Mesenchymal stem cell (in vitro differentiated cells and primary cell): ENCODE results near the gene STK33.

Experiments used
- DNase-seq: peaks from one replicate; pipeline ENCODE4 v3.0.0-alpha.2; 2013
- H2AFZ ChIP-seq: one replicate; pipeline ENCODE4 v1.6.1; 2013; ENCODE audit warnings: low read depth, mild to moderate bottlenecking, control low read depth, inconsistent platforms, low read length, moderate library complexity
- H2AK5ac ChIP-seq: 2 replicates; pipeline ENCODE4 v1.6.1; 2013; ENCODE audit warnings: low read length, moderate library complexity, mild to moderate bottlenecking, inconsistent platforms; ENCODE audit not compliant: severe bottlenecking
- H2BK120ac ChIP-seq: one replicate; pipeline ENCODE4 v1.6.1; 2013; ENCODE audit warnings: low read depth, mild to moderate bottlenecking, inconsistent platforms, low read length, moderate library complexity
- H2BK12ac ChIP-seq, 2 experiments: one replicate each; pipeline ENCODE4 v1.6.1; 2013; ENCODE audit warnings: inconsistent platforms in 2 of 2, low read length in 2 of 2, mild to moderate bottlenecking in 2 of 2, moderate library complexity in 2 of 2, control low read depth in 1 of 2
- H2BK15ac ChIP-seq: one replicate; pipeline ENCODE4 v1.6.1; 2013; ENCODE audit warnings: mild to moderate bottlenecking, low read depth, inconsistent platforms; ENCODE audit not compliant: poor library complexity, severe bottlenecking
- H2BK5ac ChIP-seq: 2 replicates; pipeline ENCODE4 v1.6.1; 2013; ENCODE audit warnings: low read depth, mild to moderate bottlenecking, low read length, control low read depth, inconsistent platforms; ENCODE audit not compliant: poor library complexity, severe bottlenecking
- H3K14ac ChIP-seq, 2 experiments: one replicate each; pipeline ENCODE4 v1.6.1; 2013; ENCODE audit warnings: inconsistent platforms in 2 of 2, low read length in 2 of 2, control low read depth in 1 of 2, mild to moderate bottlenecking in 1 of 2, moderate library complexity in 1 of 2
- H3K18ac ChIP-seq, 2 experiments: one replicate each; pipeline ENCODE4 v1.6.1; 2013; ENCODE audit warnings: inconsistent platforms in 2 of 2, low read length in 2 of 2, control low read depth in 1 of 2, low read depth in 1 of 2, mild to moderate bottlenecking in 1 of 2
- H3K23ac ChIP-seq, 2 experiments: one replicate each; pipeline ENCODE4 v1.6.1; 2013; ENCODE audit warnings: inconsistent platforms in 2 of 2, low read length in 2 of 2, mild to moderate bottlenecking in 2 of 2, moderate library complexity in 2 of 2, control low read depth in 1 of 2
- H3K27ac ChIP-seq: 2 replicates; pipeline ENCODE4 v1.5.1; 2013; ENCODE audit warnings: mild to moderate bottlenecking, moderate library complexity, low read length, control low read depth, inconsistent platforms; ENCODE audit not compliant: poor library complexity, severe bottlenecking
- H3K27me3 ChIP-seq, 2 experiments: 2 replicates each; pipeline versions ENCODE4 v1.6.1 to v1.7.0; 2013; ENCODE audit warnings: low read length in 2 of 2, mild to moderate bottlenecking in 2 of 2, moderate library complexity in 2 of 2, control low read depth in 1 of 2, inconsistent platforms in 1 of 2; ENCODE audit not compliant: control insufficient read depth in 1 of 2, insufficient read depth in 1 of 2
- H3K36me3 ChIP-seq, 2 experiments: 2 replicates each; pipeline versions ENCODE4 v1.6.1 to v1.7.0; 2013; ENCODE audit warnings: low read length in 2 of 2, control low read depth in 1 of 2, inconsistent platforms in 1 of 2, low read depth in 1 of 2, mild to moderate bottlenecking in 1 of 2; ENCODE audit not compliant: insufficient read depth in 2 of 2, control insufficient read depth in 1 of 2
- H3K4ac ChIP-seq, 2 experiments: one replicate each; pipeline ENCODE4 v1.6.1; 2013; ENCODE audit warnings: inconsistent platforms in 2 of 2, low read length in 2 of 2, mild to moderate bottlenecking in 2 of 2, moderate library complexity in 2 of 2, control low read depth in 1 of 2, low read depth in 1 of 2
- H3K4me1 ChIP-seq: 2 replicates; pipeline ENCODE4 v1.6.1; 2013; ENCODE audit warnings: low read depth, low read length, control low read depth; ENCODE audit not compliant: control insufficient read depth, insufficient read depth
- H3K4me2 ChIP-seq: 2 replicates; pipeline ENCODE4 v1.6.1; 2013; ENCODE audit warnings: low read length, mild to moderate bottlenecking, inconsistent platforms; ENCODE audit not compliant: poor library complexity, severe bottlenecking
- H3K4me3 ChIP-seq, 2 experiments: 2 replicates each; pipeline versions ENCODE4 v1.5.1 to v1.7.0; 2013; ENCODE audit warnings: low read length in 2 of 2, mild to moderate bottlenecking in 2 of 2, control low read depth in 1 of 2, low read depth in 1 of 2; ENCODE audit not compliant: insufficient read depth in 1 of 2
- H3K79me1 ChIP-seq: replicated peaks from 2 replicates; pipeline ENCODE4 v1.6.1; 2013; ENCODE audit warnings: mild to moderate bottlenecking, control low read depth, low read length, inconsistent platforms; ENCODE audit not compliant: poor library complexity, severe bottlenecking
- H3K9ac ChIP-seq: 2 replicates; pipeline ENCODE4 v1.7.0; 2013; ENCODE audit warnings: mild to moderate bottlenecking, low read length, moderate library complexity
- H3K9me3 ChIP-seq: 2 replicates; pipeline ENCODE4 v1.7.0; 2013; ENCODE audit warnings: mild to moderate bottlenecking, low read length; ENCODE audit not compliant: control insufficient read depth
- H4K8ac ChIP-seq: one replicate; pipeline ENCODE4 v1.6.1; 2013; ENCODE audit warnings: inconsistent platforms, mild to moderate bottlenecking, low read length, moderate library complexity
- H4K91ac ChIP-seq: one replicate; pipeline ENCODE4 v1.6.1; 2013; ENCODE audit warnings: mild to moderate bottlenecking, low read length, inconsistent platforms
- WGBS: methylation state at CpG from one replicate; pipeline ENCODE4 v1.1.7; 2013; ENCODE audit warnings: mixed read lengths; 5-methylcytosine and 5-hydroxymethylcytosine counted together

Gene STK33

GRCh38 chr11:8347978-8348377 is 246.1 kb downstream of the STK33 start:
- no peak overlapping the region for H2BK15ac ChIP-seq
- peaks cover 1% of the 10 kb centered on the region for H3K4me1 ChIP-seq
- no peaks in the 10 kb centered on the region for H3K79me1 ChIP-seq
- no peak overlapping the region for H2BK5ac ChIP-seq
- no peak overlapping the region for H3K4me3 ChIP-seq
- H3K9me3 ChIP-seq, result no peaks in the 10 kb centered on the region
- H3K14ac ChIP-seq, result no peak overlapping the region
- no peak overlapping the region for H2BK120ac ChIP-seq
- H2AK5ac ChIP-seq, result no peak overlapping the region
- H3K18ac ChIP-seq, result no peak overlapping the region
- DNase-seq, result no peak
- no peak overlapping the region for H4K91ac ChIP-seq
- H3K9ac ChIP-seq, result no peak overlapping the region
- H2BK12ac ChIP-seq, result no peak overlapping the region
- H2AFZ ChIP-seq, result no peak overlapping the region
- no peak overlapping the region for H3K4me2 ChIP-seq
- H3K23ac ChIP-seq, result no peak overlapping the region
- peaks cover 36 to 92% of the 10 kb centered on the region in 2 experiments for H3K27me3 ChIP-seq
- 83% methylated on average over 2 of the region's 2 CpGs for WGBS
- H4K8ac ChIP-seq, result no peak overlapping the region
- H3K36me3 ChIP-seq, result no peaks in the 10 kb centered on the region
- no peak overlapping the region for H3K4ac ChIP-seq
- no peak overlapping the region for H3K27ac ChIP-seq

- Histone ChIP-seq H3K4me3 (no peak overlapping the region), H3K4me1 (peaks cover 1% of the 10 kb centered on the region), H3K4me2 (no peak overlapping the region), H3K4ac (no peak overlapping the region), H2BK15ac (no peak overlapping the region), H3K18ac (no peak overlapping the region), H3K36me3 (no peaks in the 10 kb centered on the region), H4K8ac (no peak overlapping the region), H3K14ac (no peak overlapping the region), H4K91ac (no peak overlapping the region), H2BK12ac (no peak overlapping the region), H2BK120ac (no peak overlapping the region), H3K9me3 (no peaks in the 10 kb centered on the region), H3K27me3 (peaks cover 26 to 92% of the 10 kb centered on the region in 2 experiments), H2AFZ (no peak overlapping the region), H3K27ac (no peak overlapping the region), H3K23ac (no peak overlapping the region), H3K9ac (no peak overlapping the region), H2AK5ac (no peak overlapping the region), H3K79me1 (no peaks in the 10 kb centered on the region), H2BK5ac (no peak overlapping the region)
- DNase-seq, result no peak
- WGBS, result 86% methylated on average over 16 of the region's 16 CpGs
Measured at GRCh38 chr11:8346157-8346755, 247.8 kb downstream of the STK33 start.

- Histone ChIP-seq H2BK12ac (no peak overlapping the region), H2BK120ac (no peak overlapping the region), H3K4me2 (no peak overlapping the region), H3K27ac (no peak overlapping the region), H3K36me3 (no peaks in the 10 kb centered on the region), H4K91ac (no peak overlapping the region), H3K9ac (no peak overlapping the region), H3K18ac (no peak overlapping the region), H3K79me1 (no peaks in the 10 kb centered on the region), H3K27me3 (peaks cover 22 to 91% of the 10 kb centered on the region in 2 experiments), H3K4me1 (peaks cover 1% of the 10 kb centered on the region), H3K23ac (no peak overlapping the region), H3K4ac (no peak overlapping the region), H2BK5ac (no peak overlapping the region), H3K4me3 (no peak overlapping the region), H2AK5ac (no peak overlapping the region), H2AFZ (no peak overlapping the region), H4K8ac (no peak overlapping the region), H2BK15ac (no peak overlapping the region), H3K9me3 (no peaks in the 10 kb centered on the region), H3K14ac (peak overlapping the region in 1 of 2 experiments; percentile 79)
- 90% methylated on average over 11 of the region's 11 CpGs for WGBS
- no peak for DNase-seq
Measured at GRCh38 chr11:8345179-8345578, 248.8 kb downstream of the STK33 start.

- Histone ChIP-seq H3K4me1 (peaks cover 1% of the 10 kb centered on the region), H3K9me3 (no peaks in the 10 kb centered on the region), H2AK5ac (no peak overlapping the region), H3K4ac (no peak overlapping the region), H2BK5ac (no peak overlapping the region), H3K27ac (no peak overlapping the region), H3K36me3 (no peaks in the 10 kb centered on the region), H3K18ac (no peak overlapping the region), H2AFZ (no peak overlapping the region), H3K9ac (no peak overlapping the region), H3K4me2 (no peak overlapping the region), H4K91ac (no peak overlapping the region), H4K8ac (no peak overlapping the region), H2BK12ac (no peak overlapping the region), H3K4me3 (no peak overlapping the region), H2BK15ac (no peak overlapping the region), H2BK120ac (no peak overlapping the region), H3K14ac (no peak overlapping the region), H3K79me1 (no peaks in the 10 kb centered on the region), H3K27me3 (peaks cover 20 to 91% of the 10 kb centered on the region in 2 experiments), H3K23ac (no peak overlapping the region)
- no peak for DNase-seq
- WGBS, result 93% methylated on average over 2 of the region's 3 CpGs
Measured at GRCh38 chr11:8344346-8344745, 249.7 kb downstream of the STK33 start.
